ENCODE data around the gene ZFYVE28.

GRCh38 chr4:2412885-2413716 lies 5.3 kb downstream of the ZFYVE28 start:
- peak; percentile 47 for TF ChIP-seq CTCF (IDR thresholded peaks at IDR 0.05)
- peak; percentile 39 for TF ChIP-seq EZH2 (IDR thresholded peaks at IDR 0.05)
- TF ChIP-seq EZH2phosphoT487 (IDR thresholded peaks at IDR 0.05): no peak
